Activated CD8-positive, alpha-beta memory T cell treated with anti-CD3 and anti-CD28 coated beads for 24 hours (primary cell): ENCODE data around the gene SLC25A48.

Source experiments
- DNase-seq: peaks from one replicate; pipeline ENCODE4 v3.0.0-alpha.2; 2020

Gene SLC25A48

GRCh38 chr5:135886136-135886535 is 51.7 kb downstream of the SLC25A48 start:
- DNase-seq = no peak

- peak; percentile 82 for DNase-seq
Observed at GRCh38 chr5:135887447-135887864, 53.0 kb downstream of the SLC25A48 start.

GRCh38 chr5:135887881-135888614 is 53.6 kb downstream of the SLC25A48 start:
- no peak for DNase-seq

- no peak for DNase-seq
Observed at GRCh38 chr5:135890296-135890695, 55.8 kb downstream of the SLC25A48 start.

DNA sequence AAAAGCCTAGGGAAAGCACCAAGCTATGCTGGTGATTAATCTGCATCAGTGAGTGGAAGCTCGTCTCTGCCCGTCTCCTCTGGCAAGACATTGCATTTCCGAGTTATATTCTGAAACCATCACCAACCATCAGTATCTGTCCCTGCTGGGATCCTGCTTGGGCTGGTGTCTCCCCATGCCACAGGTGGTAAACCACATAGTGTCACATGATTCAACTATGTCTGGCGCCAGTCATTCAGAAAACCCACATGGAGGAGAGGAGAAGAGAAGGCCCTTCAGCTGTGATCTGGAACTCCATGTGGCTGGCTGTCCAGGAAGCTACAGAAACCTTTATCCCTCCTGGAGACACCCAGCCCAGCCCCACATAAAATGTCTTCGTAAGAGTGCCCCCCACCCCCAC is 56.4 kb downstream of the SLC25A48 start:
- no peak for DNase-seq

- no peak for DNase-seq
Observed at GRCh38 chr5:135891268-135891667, 56.8 kb downstream of the SLC25A48 start.

GRCh38 chr5:135891791-135892190 is 57.3 kb downstream of the SLC25A48 start:
- DNase-seq = no peak

GRCh38 chr5:135894276-135894675 is 59.8 kb downstream of the SLC25A48 start:
- DNase-seq = no peak

DNA sequence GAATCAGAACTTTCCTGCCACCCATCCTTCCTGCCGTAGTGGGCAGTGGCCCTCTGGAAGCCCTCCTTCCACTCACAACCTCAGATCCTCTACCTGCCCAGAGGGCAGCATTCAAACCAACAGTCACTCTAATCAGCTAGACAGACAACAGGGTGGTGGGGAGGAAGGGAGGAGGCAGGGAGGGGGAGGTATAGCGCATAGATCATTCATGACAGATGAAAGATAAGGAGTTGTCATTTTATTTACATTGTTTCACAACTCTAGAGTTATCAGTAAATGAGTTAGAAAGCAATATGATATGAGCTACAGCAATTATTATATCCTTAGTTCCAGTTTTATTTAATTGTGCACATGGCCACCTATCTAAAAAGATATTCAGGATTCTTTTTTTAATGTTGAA is 60.3 kb downstream of the SLC25A48 start:
- no peak for DNase-seq

DNA sequence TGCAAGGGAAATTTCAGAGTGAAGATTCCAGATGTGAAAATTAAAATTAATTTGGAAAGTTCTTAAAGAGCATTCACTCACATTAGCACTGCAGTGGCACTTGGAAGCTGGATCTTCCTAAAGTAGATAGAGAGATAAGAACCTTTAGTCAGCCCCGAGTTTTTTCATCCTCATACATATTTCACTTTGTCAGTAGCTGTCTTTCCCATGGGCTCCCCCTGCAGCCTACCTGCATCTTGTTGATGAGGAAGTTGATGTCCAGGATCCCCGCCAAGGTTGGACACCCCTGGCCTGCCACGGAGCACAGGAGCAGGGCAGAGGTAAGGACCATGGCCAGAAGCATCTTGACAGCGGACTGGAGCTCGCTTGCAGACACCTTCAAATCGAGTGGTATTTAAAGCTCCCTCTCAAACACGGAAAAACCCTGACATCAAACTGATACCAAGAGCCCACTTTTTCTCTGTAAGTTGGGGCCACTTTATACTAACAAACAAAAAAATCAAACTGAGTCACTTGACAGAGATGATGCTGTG is 61.1 kb downstream of the SLC25A48 start, which contains the start of gene IL9:
TSS of gene IL9 (minus strand) at position 368 of the 533 bp plus-strand sequence. CDS start at position 343, 25 bp downstream.
- DNase-seq = no peak

GRCh38 chr5:135898651-135899050 is 64.2 kb downstream of the SLC25A48 start:
- no peak for DNase-seq

DNA sequence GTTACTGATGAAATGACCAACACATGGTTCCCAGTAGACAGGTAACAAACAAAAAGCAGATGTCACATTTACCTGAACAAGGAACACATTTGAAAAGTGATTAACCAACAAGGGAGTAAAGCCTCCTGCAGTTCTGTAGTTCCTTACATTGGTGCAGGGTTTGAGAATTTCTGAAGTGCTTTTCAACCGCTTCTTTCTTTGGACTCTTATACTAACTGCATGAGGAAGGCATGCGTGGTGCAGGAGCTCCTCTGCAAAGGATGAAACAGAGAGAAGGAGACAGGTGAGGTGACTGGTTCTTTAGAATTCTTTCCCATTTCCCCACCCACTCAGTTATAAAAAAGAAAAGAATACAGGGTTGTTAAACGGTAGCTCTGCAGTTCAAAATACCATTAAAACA is 65.8 kb downstream of the SLC25A48 start:
- no peak for DNase-seq

DNA sequence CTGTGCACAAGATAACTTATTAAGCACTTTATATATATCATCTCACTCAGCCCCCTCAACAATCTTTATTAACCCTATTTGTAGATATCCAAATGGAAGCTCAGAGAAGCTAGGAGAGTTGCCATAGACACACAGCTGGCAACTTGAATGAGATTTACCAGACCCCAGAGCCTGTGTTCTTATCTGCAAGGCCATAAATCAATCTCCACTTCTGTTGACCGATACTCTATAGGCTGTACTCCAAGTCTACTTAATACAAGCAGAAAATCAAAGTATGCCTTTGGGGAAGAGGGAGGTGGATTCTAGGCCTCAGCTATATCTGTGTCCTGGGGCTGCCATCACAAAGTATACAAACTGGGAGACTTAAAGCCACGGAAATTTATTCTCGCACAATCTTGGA is 67.2 kb downstream of the SLC25A48 start:
- DNase-seq = no peak

- no peak for DNase-seq
Observed at GRCh38 chr5:135905144-135905543, 70.7 kb downstream of the SLC25A48 start.

DNA sequence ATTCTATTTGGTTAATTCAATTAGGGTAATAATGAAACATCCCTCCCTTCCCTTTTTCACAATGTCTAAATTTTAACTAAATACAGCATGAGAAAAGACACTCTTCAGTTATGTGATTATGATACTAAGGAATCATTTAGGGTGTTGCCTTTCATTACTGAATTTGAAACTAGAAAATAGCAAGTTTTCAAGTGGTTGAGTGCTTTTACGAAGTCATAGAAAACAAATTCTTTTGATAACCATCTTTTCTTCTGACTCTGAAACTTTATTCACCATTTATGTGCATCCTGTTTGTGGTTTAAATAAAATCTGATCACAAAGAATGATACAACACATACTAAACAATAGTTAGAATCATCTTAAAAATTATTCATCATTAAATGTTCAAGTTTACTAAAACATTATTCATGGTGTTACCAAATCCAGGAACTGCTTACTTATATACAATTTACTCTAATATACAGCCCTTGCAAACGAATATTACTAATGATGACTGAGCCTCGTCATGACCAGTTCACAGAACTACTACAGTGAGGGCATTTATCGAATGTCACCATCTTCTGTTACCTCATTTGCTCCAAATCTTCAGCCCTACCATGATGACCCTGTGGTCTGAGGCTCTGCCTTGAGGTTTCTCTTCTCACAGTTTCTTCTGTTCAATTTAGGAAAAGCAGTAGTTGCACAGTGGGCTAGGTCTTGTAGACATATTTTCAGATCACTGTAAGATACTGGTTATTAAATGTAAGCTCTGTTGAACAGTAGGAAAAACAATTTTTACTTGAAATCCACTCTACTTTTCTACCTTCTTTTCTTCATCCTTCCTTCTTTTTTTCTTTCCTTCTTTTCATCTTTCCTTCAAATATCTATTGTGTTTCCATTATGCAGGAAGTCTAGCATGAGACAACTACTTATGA is 79.5 kb downstream of the SLC25A48 start:
- DNase-seq = no peak

DNA sequence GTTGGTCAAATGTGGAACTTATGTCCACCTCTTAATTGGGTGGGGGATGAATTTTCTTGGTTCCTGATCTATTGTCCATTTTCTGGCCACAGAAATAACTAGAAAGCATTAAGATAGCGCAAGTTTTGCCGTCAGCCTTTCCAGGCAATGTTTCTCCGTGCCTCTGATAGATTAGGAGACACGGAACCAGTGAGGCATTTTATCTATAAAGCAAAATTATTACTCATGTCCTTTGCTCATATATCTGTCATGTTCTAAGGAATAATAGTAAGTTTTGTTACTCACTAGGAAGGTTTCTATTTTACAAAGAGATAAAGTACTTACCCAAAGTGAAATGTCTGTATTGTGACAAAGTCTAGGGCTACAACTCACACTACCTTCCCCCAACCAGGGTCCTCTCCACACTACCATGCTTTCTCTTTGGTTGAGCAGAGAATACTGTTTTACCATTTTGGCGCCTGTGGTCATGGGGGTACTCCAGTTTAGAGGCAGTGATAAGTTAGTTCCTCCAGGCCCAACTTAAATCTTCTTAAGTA is 81.1 kb downstream of the SLC25A48 start:
- DNase-seq = no peak

DNA sequence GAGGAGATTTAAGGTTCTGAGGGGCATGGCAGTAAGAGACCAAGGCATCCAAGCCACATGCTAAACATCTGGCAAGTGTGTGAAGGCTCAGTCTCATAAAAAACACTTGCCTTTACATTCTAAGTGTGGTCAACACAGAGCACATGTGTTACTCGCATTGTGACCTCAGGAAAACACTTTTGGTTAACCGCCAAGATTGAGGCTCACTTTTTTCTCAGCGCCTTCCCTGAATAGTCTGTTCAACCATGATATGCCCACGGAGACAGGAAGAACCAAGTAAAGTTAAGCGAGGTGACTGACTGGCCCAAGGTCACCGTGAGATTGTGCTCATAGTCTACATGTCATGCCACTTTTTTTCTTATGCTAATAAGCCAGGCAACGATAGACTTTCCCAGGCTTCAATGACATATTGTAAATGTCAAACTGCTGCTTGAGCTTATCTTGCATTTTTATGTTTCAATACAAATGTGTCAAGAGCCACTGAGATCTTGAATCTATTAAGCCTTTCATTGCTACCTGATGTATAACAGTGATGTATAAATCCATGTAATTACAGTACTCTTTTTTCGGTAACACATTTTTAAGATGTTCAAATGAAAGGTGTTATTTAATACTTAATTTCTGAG is 82.3 kb downstream of the SLC25A48 start:
- DNase-seq = no peak

- DNase-seq = no peak
Observed at GRCh38 chr5:135920199-135920598, 85.7 kb downstream of the SLC25A48 start.

- no peak for DNase-seq
Observed at GRCh38 chr5:135921388-135921787, 86.9 kb downstream of the SLC25A48 start.

- DNase-seq = no peak
Observed at GRCh38 chr5:135930029-135930948, 95.8 kb downstream of the SLC25A48 start.

GRCh38 chr5:135930949-135931295 is 96.5 kb downstream of the SLC25A48 start:
- DNase-seq = no peak

- no peak for DNase-seq
Observed at GRCh38 chr5:135934939-135935338, 100.5 kb downstream of the SLC25A48 start.
